Fibroblast of skin of back (primary cell): ENCODE measurements around the gene KIF17.

Source experiments
- DNase-seq: peaks from one replicate; pipeline ENCODE4 v3.0.0-alpha.2; 2013

Gene KIF17

DNA sequence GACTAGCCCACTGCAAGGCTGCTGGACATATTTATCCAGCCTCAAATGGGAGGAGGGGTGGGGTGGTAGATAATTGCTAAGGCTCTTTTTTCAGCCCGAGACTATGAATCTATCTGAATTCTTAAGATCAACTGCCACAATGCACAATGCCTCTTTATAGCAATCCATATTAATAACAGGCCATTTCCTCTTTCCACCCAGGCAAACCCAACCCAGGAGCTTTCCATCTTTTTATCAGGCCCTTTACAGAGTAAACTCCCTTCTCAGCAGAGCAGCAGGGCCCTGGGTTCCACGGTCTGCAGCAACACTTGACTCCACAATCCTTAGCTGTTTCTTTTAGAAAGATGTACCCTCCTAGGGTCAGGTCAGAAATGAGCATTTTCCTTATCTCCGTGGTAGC is 57.4 kb downstream of the KIF17 start:
- no peak for DNase-seq

DNA sequence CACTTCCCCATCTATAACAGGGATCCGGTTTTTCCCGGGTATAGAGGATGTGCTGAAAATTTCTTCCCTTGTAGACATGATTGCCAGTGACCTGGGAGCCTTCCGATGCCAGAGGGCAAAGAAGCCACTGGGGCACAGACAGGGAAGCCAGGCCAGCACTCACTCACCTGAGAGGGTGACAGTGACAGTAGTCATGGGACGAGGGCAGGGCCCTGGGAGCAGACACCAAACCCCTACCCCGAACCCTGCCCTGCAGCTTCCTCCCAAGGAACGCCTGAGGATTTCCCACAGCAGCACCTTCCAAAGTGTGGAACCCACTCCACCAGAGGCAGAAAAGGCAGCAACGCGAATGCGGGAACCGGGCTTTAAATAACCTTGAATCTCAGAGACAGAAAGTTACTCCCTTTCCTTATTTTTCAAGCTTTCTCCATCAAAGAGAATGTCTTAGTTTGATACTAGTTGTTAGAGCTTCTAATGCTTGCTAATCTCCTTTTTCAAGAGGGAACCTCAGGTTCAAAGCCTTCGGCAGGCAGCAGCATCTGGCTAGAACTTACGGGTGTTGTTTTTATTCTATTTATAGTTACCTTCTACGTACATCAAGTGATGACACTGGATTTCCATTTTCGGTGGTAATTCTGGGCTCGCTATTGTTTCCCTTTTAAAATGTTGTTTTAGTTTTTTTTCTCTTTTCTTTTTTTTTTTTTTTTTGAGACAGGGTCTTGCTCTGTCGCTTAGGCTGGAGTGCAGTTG is 59.5 kb downstream of the KIF17 start:
- no peak for DNase-seq

- DNase-seq = no peak
These were observed 60.8 kb downstream of the KIF17 start for GRCh38 chr1:20657024-20657423.

- DNase-seq = no peak
These were observed 63.6 kb downstream of the KIF17 start for GRCh38 chr1:20654104-20654690.

GRCh38 chr1:20652300-20652699 is 65.5 kb downstream of the KIF17 start:
- DNase-seq = no peak

DNA sequence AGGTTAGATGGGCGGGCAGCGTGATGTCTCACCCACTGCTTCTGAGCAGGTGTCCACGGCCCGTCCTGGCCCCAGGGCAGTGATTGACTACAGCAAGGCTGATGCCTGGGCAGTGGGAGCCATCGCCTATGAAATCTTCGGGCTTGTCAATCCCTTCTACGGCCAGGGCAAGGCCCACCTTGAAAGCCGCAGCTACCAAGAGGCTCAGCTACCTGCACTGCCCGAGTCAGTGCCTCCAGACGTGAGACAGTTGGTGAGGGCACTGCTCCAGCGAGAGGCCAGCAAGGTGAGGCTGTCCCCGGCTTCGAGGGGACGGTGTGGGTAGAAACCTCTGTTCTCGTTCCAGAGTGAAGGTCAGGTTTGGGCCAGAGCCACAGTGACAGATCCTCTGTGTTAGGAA is 68.9 kb downstream of the KIF17 start:
- no peak for DNase-seq

GRCh38 chr1:20648438-20648837 is 69.4 kb downstream of the KIF17 start:
- DNase-seq = no peak

GRCh38 chr1:20645414-20645813 is 72.4 kb downstream of the KIF17 start:
- DNase-seq = no peak

GRCh38 chr1:20644416-20644815 is 73.4 kb downstream of the KIF17 start:
- DNase-seq = no peak

GRCh38 chr1:20643080-20643479 is 74.7 kb downstream of the KIF17 start:
- no peak for DNase-seq

DNA sequence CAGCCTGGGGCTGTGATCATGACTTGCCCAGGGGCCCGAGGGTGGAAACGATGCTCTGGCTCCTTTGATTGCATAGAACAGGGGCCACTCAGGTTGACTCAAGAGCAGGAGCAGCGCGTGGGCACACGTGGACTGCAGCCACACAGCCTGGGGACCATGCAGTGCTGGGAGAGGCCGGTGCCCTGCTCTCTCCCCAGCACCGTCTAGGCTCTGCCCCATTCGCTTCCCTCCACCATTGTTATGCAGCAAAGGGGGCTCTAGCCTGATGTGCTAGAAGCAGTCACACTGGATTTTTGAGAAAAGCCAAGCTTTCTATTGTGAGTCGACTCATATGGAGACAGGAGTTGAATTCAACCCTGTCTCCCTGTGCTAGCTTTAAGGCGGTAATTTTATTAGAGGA is 75.8 kb downstream of the KIF17 start:
- no peak for DNase-seq

DNA sequence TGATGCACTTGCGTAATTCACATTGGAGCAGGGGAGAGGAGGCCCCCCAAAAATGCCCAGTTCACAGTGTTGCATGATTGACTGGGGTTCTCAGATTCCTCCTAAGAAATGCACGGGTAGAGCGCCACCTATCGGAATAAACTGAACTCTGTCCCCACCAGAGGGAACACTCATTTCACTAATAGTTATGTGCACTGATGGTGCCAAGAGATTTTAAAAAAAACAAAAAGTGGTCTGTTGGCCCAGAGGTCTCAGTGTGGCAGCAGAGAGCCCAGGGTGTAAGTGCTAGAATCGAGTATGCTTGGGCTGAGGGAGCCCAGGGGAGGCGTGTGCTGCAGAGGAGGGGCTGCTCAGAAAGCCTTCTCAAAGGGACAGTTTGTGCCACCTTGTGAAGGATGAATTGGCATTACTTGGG is 77.6 kb downstream of the KIF17 start:
- DNase-seq = peak; percentile 50

- DNase-seq = no peak
These were observed 80.9 kb downstream of the KIF17 start for GRCh38 chr1:20636785-20637347.

DNA sequence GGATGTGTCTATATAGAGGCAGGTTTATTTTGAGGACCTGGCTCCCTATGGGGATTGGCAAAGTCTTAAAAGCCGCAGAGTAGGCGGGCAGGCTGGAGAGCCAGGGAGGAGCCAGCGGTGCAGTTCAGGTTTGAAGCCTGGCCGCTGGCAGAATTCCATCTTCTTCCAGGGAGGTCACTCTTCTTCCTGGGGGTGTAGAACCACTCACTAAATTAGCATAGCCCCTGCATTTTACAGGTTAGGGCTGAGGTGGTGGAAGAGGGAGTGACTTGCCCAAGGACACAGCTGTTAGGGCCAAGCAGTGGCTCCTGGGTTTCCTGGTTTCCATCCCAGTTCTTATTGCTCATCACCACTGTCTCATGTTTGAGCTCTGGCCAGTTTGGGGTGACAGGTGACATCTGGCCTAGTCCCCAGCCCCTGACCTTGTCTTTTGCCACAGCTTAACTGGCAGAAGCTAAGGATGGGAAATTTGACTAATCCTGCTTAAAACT is 83.2 kb downstream of the KIF17 start:
- DNase-seq = peak; percentile 42

GRCh38 chr1:20634065-20634593 is 83.7 kb downstream of the KIF17 start:
- DNase-seq = no peak

GRCh38 chr1:20633190-20634064 is 84.4 kb downstream of the KIF17 start, which contains the start of gene PINK1:
Gene PINK1 (plus strand): TSS chr1:20633458. CDS start chr1:20633549, 91 bp downstream.
- DNase-seq = peak; percentile 65

DNA sequence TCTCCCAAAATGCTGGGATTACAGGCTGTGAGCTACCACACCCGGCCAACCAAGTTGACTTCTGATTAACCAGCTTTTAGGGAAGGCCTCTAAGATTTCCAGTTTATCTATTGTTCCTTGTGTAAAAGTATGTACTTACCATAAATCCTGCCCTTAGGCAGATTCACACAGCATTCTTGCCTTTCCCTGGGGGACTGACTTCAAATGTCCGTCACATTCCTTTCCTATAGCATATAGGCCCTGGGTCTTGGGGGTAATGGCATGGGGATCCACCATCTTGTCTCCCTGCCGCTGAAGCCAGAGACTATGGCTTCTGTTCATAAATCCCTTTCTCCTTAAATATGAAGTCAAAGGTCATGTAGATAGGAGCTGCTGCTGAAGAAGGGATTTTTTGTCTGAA is 85.4 kb downstream of the KIF17 start:
- peak; percentile 76 for DNase-seq

- DNase-seq = no peak
These were observed 87.1 kb downstream of the KIF17 start for GRCh38 chr1:20630729-20631128.

DNA sequence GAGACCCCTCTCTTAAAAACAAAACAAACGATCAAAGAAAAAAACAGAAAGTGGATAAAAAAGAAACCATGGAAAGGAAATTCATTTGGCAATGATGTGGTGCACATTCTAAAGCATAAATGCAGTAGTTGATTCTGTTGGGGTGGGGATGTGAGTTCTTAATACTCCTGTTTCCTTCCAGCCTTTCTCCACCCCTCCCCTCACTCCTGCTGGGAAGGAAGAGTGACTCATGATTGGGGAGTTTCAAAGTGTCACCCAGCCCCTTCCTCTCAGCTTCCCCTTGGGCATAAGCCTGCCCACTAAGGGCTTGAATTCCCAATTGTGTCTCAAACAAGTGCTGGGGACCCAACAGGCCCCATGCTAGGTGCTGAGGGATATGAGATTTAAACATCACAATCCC is 91.3 kb downstream of the KIF17 start:
- peak; percentile 33 for DNase-seq

GRCh38 chr1:20626098-20626427 is 91.7 kb downstream of the KIF17 start:
- no peak for DNase-seq

- DNase-seq = no peak
These were observed 92.4 kb downstream of the KIF17 start for GRCh38 chr1:20625176-20626097.

DNA sequence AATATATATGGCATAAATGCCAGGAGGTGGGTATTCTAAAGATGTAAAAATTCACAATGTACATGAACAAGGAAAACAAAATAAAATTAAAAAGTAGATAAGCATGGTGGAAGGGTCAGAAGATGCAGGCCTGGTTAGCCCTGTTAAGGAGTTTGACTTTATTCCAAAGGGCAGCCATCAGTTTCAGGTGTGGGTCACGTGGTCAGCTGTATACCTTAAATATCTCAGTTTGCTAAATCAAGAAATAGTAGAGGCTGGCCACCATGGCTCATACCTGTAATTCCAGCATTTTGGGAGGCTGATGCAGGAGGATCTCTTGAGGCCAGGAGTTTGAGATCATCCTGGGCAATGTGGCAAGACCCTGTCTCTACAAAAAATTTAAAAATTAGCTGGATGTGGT is 93.1 kb downstream of the KIF17 start:
- DNase-seq = no peak
